ENCODE data around the gene C6orf136. TPM values are rescaled to one million over a fixed set of nuclear protein-coding genes. Genes with fewer than 3 reads are reported as not detected.

C6orf136 gene
- total and polyA plus RNA-seq, 9 of the 15 experiments (the other 6 are each of a cell fraction or from before 2014, with no cell fraction given): 14.1 to 63.1 (median 18.4) TPM

DNA sequence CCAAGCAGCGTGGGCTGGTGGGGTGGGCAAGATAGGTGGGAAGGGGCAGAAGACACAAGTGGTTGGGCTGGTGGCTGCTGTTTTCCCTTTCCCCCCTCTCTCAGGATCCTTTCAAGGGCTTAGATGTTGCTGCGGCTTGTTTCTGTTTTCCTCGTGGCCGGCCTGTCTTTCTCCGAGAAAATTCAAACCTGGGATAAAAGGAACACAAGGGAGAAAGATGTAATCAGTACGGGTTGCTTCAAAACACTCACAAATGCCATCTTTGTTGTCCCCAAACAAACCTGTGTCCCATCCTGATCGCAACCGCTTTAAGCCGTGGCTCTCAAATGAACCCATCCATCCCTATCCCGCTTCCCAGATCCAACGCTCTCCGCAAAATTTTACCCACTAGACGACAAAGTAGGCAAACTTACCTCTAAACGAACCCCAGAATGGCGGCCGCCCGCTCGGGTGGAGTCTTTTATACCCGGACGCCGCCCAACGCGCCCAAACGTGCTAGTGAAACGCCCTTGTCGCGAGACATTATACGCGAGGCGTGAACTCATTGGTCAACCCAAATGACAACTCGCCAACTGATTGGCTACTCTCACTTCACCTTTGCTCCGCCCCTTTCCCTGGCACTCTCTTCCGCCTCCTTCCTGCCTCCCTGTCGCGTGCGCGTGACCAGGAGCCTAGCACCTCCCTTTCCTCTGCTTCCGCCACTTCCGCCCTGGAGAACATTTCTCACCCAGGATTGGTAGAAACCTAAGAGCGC is 29.9 kb upstream of the C6orf136 start, which contains the start of gene PPP1R10 (continued):
- TF ChIP-seq ZNF140 (CRISPR knock-in tag; IDR thresholded peaks at IDR 0.05) (no peak), ZNF41 (CRISPR knock-in tag; conservative IDR thresholded peaks at IDR 0.05) (peak; percentile 82), HNRNPH1 (optimal IDR thresholded peaks at IDR 0.05; ENCODE audit: low read depth, low read length) (no peak), NFXL1 (CRISPR knock-in tag; IDR thresholded peaks at IDR 0.05) (peak; percentile 94), REST (IDR thresholded peaks at IDR 0.05; ENCODE audit: borderline replicate concordance) (no peak), REST (CRISPR knock-in tag; IDR thresholded peaks at IDR 0.05; ENCODE audit: low read depth) (peak; percentile 80), SNAPC5 (CRISPR knock-in tag; IDR thresholded peaks at IDR 0.05) (no peak), FOXK1 (CRISPR knock-in tag; IDR thresholded peaks at IDR 0.05; ENCODE audit: borderline replicate concordance) (peak; percentile 74; the same call in 1 of the 2 replicates), ZNF586 (CRISPR knock-in tag; conservative IDR thresholded peaks at IDR 0.05) (peak; percentile 86; the same call in 1 of the 2 replicates), KHSRP (IDR thresholded peaks at IDR 0.05) (peak; percentile 67), MYC (IDR thresholded peaks at IDR 0.05; ENCODE audit: low read depth, low read length) (peak; percentile 91), MYC (CRISPR knock-in tag; IDR thresholded peaks at IDR 0.05; ENCODE audit: borderline replicate concordance, low read depth) (peak; percentile 97), ZNF551 (CRISPR knock-in tag; IDR thresholded peaks at IDR 0.05) (peak; percentile 83), GATAD2A (IDR thresholded peaks at IDR 0.05) (no peak)
- TF ChIP-seq, protein P1, sequence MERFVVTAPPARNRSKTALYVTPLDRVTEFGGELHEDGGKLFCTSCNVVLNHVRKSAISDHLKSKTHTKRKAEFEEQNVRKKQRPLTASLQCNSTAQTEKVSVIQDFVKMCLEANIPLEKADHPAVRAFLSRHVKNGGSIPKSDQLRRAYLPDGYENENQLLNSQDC (CRISPR knock-in tag; IDR thresholded peaks at IDR 0.05): peak; percentile 97
- TF ChIP-seq, protein P2, sequence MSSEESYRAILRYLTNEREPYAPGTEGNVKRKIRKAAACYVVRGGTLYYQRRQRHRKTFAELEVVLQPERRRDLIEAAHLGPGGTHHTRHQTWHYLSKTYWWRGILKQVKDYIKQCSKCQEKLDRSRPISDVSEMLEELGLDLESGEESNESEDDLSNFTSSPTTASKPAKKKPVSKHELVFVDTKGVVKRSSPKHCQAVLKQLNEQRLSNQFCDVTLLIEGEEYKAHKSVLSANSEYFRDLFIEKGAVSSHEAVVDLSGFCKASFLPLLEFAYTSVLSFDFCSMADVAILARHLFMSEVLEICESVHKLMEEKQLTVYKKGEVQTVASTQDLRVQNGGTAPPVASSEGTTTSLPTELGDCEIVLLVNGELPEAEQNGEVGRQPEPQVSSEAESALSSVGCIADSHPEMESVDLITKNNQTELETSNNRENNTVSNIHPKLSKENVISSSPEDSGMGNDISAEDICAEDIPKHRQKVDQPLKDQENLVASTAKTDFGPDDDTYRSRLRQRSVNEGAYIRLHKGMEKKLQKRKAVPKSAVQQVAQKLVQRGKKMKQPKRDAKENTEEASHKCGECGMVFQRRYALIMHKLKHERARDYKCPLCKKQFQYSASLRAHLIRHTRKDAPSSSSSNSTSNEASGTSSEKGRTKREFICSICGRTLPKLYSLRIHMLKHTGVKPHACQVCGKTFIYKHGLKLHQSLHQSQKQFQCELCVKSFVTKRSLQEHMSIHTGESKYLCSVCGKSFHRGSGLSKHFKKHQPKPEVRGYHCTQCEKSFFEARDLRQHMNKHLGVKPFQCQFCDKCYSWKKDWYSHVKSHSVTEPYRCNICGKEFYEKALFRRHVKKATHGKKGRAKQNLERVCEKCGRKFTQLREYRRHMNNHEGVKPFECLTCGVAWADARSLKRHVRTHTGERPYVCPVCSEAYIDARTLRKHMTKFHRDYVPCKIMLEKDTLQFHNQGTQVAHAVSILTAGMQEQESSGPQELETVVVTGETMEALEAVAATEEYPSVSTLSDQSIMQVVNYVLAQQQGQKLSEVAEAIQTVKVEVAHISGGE (CRISPR knock-in tag; IDR thresholded peaks at IDR 0.05): no peak; a peak in 1 of 6 replicates

Measured in K562 (cell line).